HG03064 (cell line): Measurements from ENCODE around the gene SMYD4.
"Not testable (repeated sequence)": the region's sequence is repeated elsewhere in the genome, so short reads cannot be mapped to it uniquely, and the experiment has no call there.

ENCODE experiments used
- ATAC-seq: cut with Tn5 transposase; IDR thresholded peaks from one replicate; pipeline ENCODE4 v1.9.1; 2021; ENCODE audit warnings: low read depth; ENCODE audit not compliant: unreplicated experiment

The SMYD4 gene

GRCh38 chr17:1762233-1762900 lies 67.3 kb downstream of the SMYD4 start:
- ATAC-seq = no peak

DNA sequence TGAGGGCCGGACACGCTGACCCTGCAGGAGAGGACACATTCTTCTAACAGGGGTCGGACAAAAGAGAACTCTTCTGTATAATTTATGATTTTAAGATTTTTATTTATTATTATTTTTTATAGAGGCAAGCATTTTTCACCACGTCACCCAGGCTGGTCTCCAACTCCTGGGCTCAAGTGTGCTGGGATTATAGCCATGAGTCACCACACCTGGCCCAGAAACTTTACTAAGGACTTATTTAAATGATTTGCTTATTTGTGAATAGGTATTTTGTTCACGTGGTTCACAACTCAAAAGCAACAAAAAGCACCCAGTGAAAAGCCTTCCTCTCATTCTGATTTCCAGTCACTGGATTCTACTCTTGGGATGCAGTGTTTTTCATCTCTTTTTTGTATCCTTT lies 70.2 kb downstream of the SMYD4 start:
- no peak for ATAC-seq

DNA sequence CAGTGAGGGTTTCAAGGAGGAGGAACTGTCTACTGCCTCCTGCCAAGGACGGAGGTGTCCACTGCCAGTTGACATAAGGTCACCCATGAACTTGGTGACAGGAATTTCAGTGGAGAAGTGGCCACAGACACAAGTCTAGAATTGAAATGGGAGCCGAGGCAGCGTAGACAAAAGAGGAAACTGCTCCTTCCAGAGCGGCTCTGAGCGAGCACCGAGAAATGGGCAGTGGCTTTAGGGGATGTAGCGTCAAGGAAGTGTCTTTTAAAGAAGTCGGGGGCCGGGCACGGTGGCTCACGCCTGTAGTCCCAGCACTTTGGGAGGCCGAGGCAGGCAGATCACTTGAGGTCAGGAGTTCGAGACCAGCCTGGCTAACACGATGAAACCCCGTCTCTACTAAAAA lies 70.9 kb downstream of the SMYD4 start:
- no peak for ATAC-seq

- ATAC-seq = no peak
Measured at GRCh38 chr17:1755827-1756262, 73.9 kb downstream of the SMYD4 start.

- ATAC-seq = no peak
Measured at GRCh38 chr17:1755252-1755826, 74.4 kb downstream of the SMYD4 start.

- no peak for ATAC-seq
Measured at GRCh38 chr17:1754430-1755112, 75.1 kb downstream of the SMYD4 start.

DNA sequence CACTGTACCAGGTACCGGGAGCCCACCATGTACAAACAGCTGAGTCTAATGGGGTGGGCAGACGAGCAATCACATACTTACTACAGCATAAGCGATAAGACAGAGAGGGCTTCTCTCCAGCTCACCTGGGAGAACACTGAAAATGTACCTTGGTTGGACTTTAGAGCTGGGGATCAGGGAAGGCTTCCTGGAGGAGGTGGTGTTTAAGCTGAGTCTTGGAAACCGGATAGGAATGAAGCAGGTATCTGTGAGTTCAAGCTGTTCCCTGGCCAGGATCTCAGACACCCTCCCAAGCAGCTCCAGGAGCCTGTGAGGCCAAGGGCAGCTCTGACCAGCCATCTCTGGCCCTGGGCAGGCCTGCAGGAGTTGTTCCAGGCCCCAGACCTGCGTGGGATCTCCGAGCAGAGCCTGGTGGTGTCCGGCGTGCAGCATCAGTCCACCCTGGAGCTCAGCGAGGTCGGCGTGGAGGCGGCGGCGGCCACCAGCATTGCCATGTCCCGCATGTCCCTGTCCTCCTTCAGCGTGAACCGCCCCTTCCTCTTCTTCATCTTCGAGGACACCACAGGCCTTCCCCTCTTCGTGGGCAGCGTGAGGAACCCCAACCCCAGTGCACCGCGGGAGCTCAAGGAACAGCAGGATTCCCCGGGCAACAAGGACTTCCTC lies 75.8 kb downstream of the SMYD4 start:
- no peak for ATAC-seq

GRCh38 chr17:1752425-1753262 lies 77.1 kb downstream of the SMYD4 start:
- no peak for ATAC-seq

DNA sequence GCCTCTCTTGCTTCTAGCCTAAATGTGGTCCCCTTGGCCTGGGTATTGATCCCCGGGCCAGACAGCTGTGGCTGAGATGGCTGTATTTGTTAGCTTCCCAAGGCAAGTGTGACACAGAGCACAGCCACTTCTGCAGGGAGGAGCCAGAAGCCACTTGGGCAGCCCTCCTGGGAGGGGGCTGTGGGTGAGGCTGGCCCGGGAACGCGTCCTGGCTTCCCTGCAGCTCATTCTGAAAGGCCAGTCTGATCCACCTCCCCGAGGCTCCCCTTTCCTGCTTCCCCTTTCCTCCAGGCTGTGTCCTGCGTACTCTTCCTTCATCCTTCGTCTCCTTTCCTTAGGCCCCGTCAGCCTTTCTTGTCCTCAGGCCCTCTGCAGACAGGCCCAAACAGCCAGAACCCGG lies 79.1 kb downstream of the SMYD4 start:
- no peak for ATAC-seq

DNA sequence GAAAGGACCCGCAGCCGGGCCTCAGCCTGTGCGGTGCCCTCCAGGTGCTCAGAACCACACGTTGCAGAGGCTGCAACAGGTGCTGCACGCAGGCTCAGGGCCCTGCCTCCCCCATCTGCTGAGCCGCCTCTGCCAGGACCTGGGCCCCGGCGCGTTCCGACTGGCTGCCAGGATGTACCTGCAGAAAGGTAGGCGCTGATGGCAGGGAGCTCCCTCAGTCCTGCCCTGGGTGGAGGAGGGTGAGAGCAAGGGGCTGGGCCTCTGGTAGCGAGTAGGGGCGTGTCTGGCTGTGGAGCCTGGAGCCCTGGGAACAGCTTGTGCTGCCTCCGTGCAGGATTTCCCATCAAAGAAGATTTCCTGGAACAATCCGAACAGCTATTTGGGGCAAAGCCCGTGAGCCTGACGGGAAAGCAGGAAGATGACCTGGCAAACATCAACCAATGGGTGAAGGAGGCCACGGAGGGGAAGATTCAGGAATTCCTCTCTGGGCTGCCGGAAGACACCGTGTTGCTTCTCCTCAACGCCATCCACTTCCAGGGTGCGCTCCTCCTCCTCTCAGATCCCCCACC lies 82.6 kb downstream of the SMYD4 start:
- no peak for ATAC-seq

DNA sequence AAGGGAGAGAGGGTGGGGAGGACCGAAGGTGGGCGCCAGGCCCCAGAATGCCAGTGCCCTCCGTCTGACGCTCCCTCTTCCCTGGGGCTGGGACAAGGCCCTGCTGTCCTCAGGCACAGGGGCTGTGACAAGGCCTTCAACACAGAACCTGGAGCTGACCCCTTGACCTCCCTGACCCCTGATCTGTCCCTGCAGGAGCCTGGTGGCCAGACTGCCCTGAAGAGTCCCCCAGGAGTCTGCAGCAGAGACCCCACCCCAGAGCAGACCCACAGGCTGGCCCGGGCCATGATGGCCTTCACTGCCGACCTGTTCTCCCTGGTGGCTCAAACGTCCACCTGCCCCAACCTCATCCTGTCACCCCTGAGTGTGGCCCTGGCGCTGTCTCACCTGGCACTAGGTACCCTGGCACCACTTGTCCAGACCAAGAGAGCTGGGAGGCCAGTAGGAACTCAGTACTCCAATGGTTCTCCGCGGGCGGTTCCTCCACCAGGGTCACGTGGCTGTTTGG lies 84.1 kb downstream of the SMYD4 start:
- ATAC-seq = no peak

- ATAC-seq = no peak
Measured at GRCh38 chr17:1744551-1745512, 84.9 kb downstream of the SMYD4 start.

DNA sequence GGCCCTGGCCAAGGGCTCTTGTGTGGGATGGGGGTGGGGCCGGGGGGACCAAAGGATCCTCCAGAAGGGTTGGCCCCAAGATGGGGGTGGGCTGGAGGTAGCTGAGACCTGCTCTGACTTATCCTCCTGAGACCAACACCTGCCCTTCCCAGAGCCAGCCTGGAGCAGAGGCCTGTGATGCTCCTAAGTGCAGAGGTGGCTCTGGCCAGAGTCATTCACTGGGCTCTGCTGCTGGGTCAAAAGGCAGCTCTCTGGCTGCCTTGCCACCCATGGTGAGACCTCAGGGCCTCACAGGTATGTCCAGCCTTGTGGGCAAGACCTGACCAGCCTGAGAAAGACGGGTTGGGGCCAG lies 86.6 kb downstream of the SMYD4 start:
- no peak for ATAC-seq

DNA sequence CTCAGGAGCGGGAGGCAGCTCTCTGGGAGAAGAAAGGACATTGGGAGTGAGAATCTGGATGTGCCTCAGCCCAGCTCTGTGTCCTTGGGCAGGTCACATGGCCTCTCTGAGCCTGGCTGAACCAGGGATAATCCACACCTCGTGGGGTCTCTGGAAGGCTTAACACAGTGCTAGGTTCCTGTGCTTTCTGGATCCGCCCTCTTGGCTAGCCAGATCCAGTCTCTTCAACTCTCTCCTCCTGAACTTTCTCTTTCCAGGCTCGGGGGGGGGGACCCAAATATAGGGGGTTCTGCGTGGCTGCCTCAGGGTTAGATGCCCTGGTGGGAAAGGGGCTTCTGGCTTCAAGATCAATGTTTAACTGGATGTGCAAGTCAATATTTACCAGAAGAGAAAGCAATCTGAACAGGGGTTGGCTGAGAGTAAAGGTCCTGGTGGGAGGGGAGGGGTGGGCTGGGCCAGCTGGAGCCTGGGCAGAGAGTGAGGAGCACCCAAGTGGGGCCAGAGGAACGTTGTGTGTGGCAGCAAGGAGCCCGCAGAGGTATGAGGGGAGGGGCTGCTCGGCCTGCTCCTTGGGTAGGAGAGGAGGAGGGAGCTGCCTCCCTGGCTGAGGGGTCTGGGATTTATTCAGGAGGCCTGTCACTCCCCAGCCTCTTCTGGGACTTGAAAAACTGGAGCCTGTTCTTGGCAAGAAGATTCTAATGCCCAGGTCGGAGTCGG lies 87.2 kb downstream of the SMYD4 start, which contains the start of gene SERPINF2:
Gene SERPINF2 (plus strand): TSS at position 501 of the 717 bp plus-strand sequence. CDS start 2,125 bp downstream, outside the sequence.
- ATAC-seq = no peak

DNA sequence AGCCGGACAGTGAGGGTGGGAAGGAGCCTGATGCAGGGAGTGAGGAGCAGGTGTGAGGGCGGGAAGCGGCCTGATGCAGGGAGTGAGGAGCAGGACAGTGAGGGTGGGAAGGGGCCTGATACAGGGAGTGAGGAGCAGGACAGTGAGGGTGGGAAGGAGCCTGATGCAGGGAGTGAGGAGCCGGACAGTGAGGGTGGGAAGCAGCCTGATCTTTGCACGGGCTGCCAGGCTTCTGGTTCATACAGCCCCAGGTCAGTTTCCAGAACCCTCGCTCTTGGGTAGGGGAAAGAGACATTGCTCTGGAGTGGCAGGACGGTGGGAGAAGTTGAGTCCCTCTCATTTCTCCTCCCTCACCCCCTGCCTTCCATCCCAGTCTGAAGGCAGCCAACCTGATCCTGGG lies 87.8 kb downstream of the SMYD4 start:
- not testable (repeated sequence) for ATAC-seq

- no peak for ATAC-seq
Measured at GRCh38 chr17:1737531-1738291, 92.0 kb downstream of the SMYD4 start.
